MG63 (cell line): Measurements from ENCODE around the gene BCL2. TPM values are rescaled to one million over a fixed set of nuclear protein-coding genes. Genes with fewer than 3 reads are reported as not detected.
"Not testable (repeated sequence)": the region's sequence is repeated elsewhere in the genome, so short reads cannot be mapped to it uniquely, and the experiment has no call there.

Source experiments
- DNase-seq: peaks from one replicate; pipeline ENCODE4 v3.0.0-alpha.2; 2020
- H3K27me3 ChIP-seq: fragments of 250-450 bp; sonication (Bioruptor Pico); 2 replicates; pipeline ENCODE4 v1.5.1; 2020; ENCODE audit warnings: mild to moderate bottlenecking, moderate library complexity
- H3K36me3 ChIP-seq: fragments of 250-450 bp; sonication (Bioruptor Pico); 2 replicates; pipeline ENCODE4 v1.5.1; 2020; ENCODE audit warnings: mild to moderate bottlenecking, moderate library complexity
- H3K4me3 ChIP-seq: fragments of 250-450 bp; sonication (Bioruptor Pico); 2 replicates; pipeline ENCODE4 v1.5.1; 2020; ENCODE audit warnings: mild to moderate bottlenecking, moderate library complexity
- H3K9me3 ChIP-seq: fragments of 250-450 bp; sonication (Bioruptor Pico); 2 replicates; pipeline ENCODE4 v1.5.1; 2020; ENCODE audit warnings: mild to moderate bottlenecking, moderate library complexity
- total RNA-seq: library from RNA; depleted of rRNA; stranded (reverse); fragments of >200 nt; shearing (Covaris generic); gene quantifications from 2 replicates; pipeline ENCODE4 v1.2.3, GENCODE V29; 2014; ENCODE audit warnings: low replicate concordance

Gene BCL2
- total RNA-seq, 1 experiment from 2014 or later, result 3.0 TPM

GRCh38 chr18:63192885-63193349, 126.7 kb downstream of the BCL2 start:
- Histone ChIP-seq H3K36me3 (no peaks in the 10 kb centered on the region), H3K9me3 (no peaks in the 10 kb centered on the region), H3K4me3 (no peak overlapping the region), H3K27me3 (no peaks in the 10 kb centered on the region)
- DNase-seq, result no peak

- DNase-seq, result no peak
- Histone ChIP-seq H3K27me3 (no peaks in the 10 kb centered on the region), H3K36me3 (no peaks in the 10 kb centered on the region)
Observed at GRCh38 chr18:63192126-63192884, 127.3 kb downstream of the BCL2 start.

GRCh38 chr18:63191413-63191812, 128.2 kb downstream of the BCL2 start:
- H3K36me3 ChIP-seq, result no peaks in the 10 kb centered on the region
- H3K27me3 ChIP-seq, result no peaks in the 10 kb centered on the region
- no peak for DNase-seq
- H3K9me3 ChIP-seq, result no peaks in the 10 kb centered on the region
- no peak overlapping the region for H3K4me3 ChIP-seq

More at GRCh38 chr18:63192126-63192884, 127.3 kb downstream of the BCL2 start:
- no peak overlapping the region for H3K4me3 ChIP-seq
- H3K9me3 ChIP-seq, result no peaks in the 10 kb centered on the region

GRCh38 chr18:63190838-63191237, 128.7 kb downstream of the BCL2 start:
- H3K27me3 ChIP-seq, H3K36me3 ChIP-seq, H3K9me3 ChIP-seq, DNase-seq, H3K4me3 ChIP-seq: not testable (repeated sequence)

GRCh38 chr18:63189817-63190216, 129.8 kb downstream of the BCL2 start:
- Histone ChIP-seq H3K27me3 (no peaks in the 10 kb centered on the region), H3K36me3 (no peaks in the 10 kb centered on the region), H3K9me3 (no peaks in the 10 kb centered on the region), H3K4me3 (no peak overlapping the region)
- DNase-seq, result no peak

GRCh38 chr18:63189041-63189440, 130.5 kb downstream of the BCL2 start:
- no peak for DNase-seq
- Histone ChIP-seq H3K36me3 (no peaks in the 10 kb centered on the region), H3K4me3 (no peak overlapping the region), H3K9me3 (no peaks in the 10 kb centered on the region), H3K27me3 (no peaks in the 10 kb centered on the region)

- Histone ChIP-seq H3K36me3 (no peaks in the 10 kb centered on the region), H3K4me3 (no peak overlapping the region), H3K9me3 (no peaks in the 10 kb centered on the region), H3K27me3 (no peaks in the 10 kb centered on the region)
- DNase-seq, result no peak
Observed at GRCh38 chr18:63187791-63188460, 131.6 kb downstream of the BCL2 start.

- Histone ChIP-seq H3K27me3 (no peaks in the 10 kb centered on the region), H3K9me3 (no peaks in the 10 kb centered on the region), H3K4me3 (no peak overlapping the region), H3K36me3 (no peaks in the 10 kb centered on the region)
- no peak for DNase-seq
Observed at GRCh38 chr18:63187223-63187574, 132.4 kb downstream of the BCL2 start.

GRCh38 chr18:63186520-63187222, 132.9 kb downstream of the BCL2 start:
- DNase-seq, result no peak
- H3K4me3 ChIP-seq, result no peak overlapping the region
- no peaks in the 10 kb centered on the region for H3K27me3 ChIP-seq
- no peaks in the 10 kb centered on the region for H3K9me3 ChIP-seq
- H3K36me3 ChIP-seq, result no peaks in the 10 kb centered on the region

GRCh38 chr18:63185984-63186383, 133.6 kb downstream of the BCL2 start:
- Histone ChIP-seq H3K4me3 (no peak overlapping the region), H3K27me3 (no peaks in the 10 kb centered on the region), H3K36me3 (no peaks in the 10 kb centered on the region), H3K9me3 (no peaks in the 10 kb centered on the region)
- DNase-seq, result no peak

- Histone ChIP-seq H3K27me3 (no peaks in the 10 kb centered on the region), H3K36me3 (no peaks in the 10 kb centered on the region), H3K9me3 (no peaks in the 10 kb centered on the region), H3K4me3 (no peak overlapping the region)
- no peak for DNase-seq
Observed at GRCh38 chr18:63183952-63184770, 135.4 kb downstream of the BCL2 start.

- no peaks in the 10 kb centered on the region for H3K36me3 ChIP-seq
- H3K4me3 ChIP-seq, result no peak overlapping the region
- H3K9me3 ChIP-seq, result no peaks in the 10 kb centered on the region
- DNase-seq, result no peak
- H3K27me3 ChIP-seq, result no peaks in the 10 kb centered on the region
Observed at GRCh38 chr18:63183378-63183777, 136.2 kb downstream of the BCL2 start.

- Histone ChIP-seq H3K36me3 (no peaks in the 10 kb centered on the region), H3K9me3 (no peaks in the 10 kb centered on the region), H3K4me3 (no peak overlapping the region), H3K27me3 (no peaks in the 10 kb centered on the region)
- DNase-seq, result no peak
Observed at GRCh38 chr18:63182861-63183260, 136.7 kb downstream of the BCL2 start.

GRCh38 chr18:63182310-63182772, 137.2 kb downstream of the BCL2 start:
- Histone ChIP-seq H3K4me3 (no peak overlapping the region), H3K36me3 (no peaks in the 10 kb centered on the region)

GRCh38 chr18:63181706-63182309, 137.8 kb downstream of the BCL2 start:
- Histone ChIP-seq H3K9me3 (no peaks in the 10 kb centered on the region), H3K27me3 (no peaks in the 10 kb centered on the region), H3K36me3 (no peaks in the 10 kb centered on the region), H3K4me3 (no peak overlapping the region)
- DNase-seq, result no peak

More at GRCh38 chr18:63182310-63182772, 137.2 kb downstream of the BCL2 start:
- Histone ChIP-seq H3K9me3 (no peaks in the 10 kb centered on the region), H3K27me3 (no peaks in the 10 kb centered on the region)
- DNase-seq, result no peak

GRCh38 chr18:63180971-63181376, 138.6 kb downstream of the BCL2 start:
- Histone ChIP-seq H3K27me3 (no peaks in the 10 kb centered on the region), H3K36me3 (no peaks in the 10 kb centered on the region), H3K4me3 (no peak overlapping the region), H3K9me3 (no peaks in the 10 kb centered on the region)
- DNase-seq, result no peak
